NCI-H446 (cell line): ENCODE measurements around the gene KATNB1.
"Not testable (repeated sequence)": the region's sequence is repeated elsewhere in the genome, so short reads cannot be mapped to it uniquely, and the experiment has no call there.

Experiments
- DNase-seq, 2 experiments: peaks; one replicate each; lab custom pipeline; 2025; lab: John Stamatoyannopoulos, UW

Gene KATNB1

DNA sequence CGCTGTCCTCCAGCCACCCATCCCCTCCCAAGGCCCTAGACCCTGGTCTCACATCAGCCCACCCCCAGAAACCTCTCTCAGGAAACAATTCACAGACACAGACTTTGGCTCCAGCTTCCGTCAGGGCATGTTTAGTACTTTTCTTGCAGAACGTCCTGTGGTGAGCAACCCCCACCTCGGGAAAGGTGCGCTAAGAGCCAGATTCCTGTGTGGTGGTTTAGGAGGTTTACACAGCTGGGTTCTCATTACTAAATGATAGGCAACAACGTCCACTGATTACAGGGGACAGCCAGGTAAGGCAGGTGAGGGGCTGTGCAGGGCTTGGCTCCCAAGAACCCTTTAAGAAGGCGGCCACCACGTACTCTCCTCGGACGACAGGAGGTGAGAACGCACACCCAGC is 37.4 kb downstream of the KATNB1 start:
- DNase-seq = no peak

DNA sequence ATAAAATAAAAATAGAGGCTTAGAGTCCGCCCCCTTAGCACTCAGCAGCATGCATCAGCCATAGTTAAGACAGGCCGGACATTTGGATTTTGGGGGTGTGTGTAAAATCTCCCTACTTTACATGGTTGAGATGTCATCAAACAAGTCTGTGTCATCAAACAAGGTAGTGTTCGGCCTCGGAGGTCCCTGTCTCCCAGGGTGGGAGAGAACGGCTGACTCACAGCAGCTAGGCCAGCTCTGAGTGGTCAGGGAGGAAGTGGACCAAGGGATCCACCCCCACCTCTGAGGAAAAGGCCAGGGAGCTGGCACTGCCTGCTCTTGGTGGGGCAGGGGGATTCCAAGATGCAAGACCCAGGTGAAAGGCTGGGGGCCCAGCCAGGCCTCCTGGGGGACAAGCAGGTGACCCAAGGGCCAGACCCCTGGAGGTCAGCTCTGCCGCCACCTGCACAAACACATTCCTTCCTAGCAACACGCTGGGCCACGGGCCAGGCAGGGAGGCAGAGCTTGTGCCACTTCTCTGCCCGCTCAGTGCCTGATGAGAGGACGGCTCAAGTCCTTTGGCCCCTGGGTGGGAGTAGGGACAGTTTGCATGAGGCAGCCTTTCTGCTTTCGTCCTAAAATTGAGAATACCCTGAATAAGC is 38.2 kb downstream of the KATNB1 start:
- no peak for DNase-seq

DNA sequence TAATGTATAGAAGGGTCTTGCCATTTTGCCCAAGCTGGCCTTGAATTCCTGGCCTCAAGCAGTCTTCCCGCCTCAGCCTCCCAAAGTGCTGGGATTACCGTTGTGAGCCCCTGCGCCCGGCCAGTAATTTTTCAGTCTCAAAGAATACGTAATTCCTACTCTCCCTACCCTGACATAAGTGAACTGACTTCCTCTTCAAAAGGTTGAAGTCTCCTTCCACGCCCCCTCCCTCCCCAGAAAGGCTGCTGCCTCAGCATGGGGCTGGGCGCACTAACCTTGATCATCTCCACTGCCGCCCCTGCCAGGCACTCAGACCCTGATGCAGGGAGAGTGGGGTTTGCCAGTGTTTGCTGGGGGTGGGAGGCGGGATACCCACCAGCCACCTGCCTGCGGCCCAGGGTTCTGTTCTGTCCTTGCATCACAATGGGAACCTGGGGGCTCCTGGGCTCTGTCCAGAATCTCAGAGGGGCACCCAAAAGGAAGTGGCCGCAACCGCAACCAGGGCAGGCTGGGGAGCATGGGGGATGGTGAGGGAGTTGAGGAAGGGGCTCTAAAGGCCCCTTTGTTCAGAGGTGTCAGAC is 39.2 kb downstream of the KATNB1 start:
- no peak for DNase-seq

DNA sequence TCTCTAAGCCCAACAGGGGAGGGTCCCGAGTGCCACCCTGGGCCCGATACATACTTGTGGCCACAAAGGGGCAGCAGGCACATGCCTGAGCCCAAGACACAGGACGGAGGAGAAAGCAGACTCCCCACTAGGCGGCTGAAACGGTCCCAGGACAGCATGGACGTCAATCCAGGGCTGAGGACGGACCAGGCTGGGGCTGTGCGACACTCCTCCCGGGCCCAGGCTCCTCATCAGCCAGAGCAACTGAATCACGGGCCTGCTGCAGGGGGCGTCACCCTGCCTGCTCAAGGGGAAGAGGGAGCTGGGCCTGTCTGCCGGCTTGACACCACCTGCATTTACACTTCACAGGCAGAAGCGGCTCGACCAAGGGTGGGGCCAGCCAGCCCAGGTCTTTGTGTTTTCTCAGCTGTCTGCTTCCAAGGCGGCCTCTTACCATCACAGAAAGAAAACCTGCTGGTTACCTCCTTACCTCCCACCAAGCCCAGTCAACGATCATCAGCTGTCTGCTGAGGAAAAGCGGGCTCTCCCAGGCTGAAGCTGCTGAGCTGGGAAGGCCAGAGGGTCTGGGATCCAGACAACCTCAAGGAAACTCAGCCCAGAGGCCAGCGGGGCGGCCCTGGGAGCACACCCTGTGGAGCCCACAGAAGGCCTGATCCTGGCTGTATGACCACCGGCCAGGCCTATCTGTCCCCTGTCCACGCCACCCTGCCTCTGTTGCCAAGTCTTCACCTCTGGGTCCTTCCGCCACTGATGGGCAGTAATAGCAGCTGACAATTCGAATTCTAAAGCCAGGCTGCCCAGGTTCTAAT is 40.3 kb downstream of the KATNB1 start:
- no peak for DNase-seq

- no peak for DNase-seq
Observed at GRCh38 chr16:57778658-57779057, 43.1 kb downstream of the KATNB1 start.

GRCh38 chr16:57779836-57780235 is 44.3 kb downstream of the KATNB1 start:
- not testable (repeated sequence) for DNase-seq

DNA sequence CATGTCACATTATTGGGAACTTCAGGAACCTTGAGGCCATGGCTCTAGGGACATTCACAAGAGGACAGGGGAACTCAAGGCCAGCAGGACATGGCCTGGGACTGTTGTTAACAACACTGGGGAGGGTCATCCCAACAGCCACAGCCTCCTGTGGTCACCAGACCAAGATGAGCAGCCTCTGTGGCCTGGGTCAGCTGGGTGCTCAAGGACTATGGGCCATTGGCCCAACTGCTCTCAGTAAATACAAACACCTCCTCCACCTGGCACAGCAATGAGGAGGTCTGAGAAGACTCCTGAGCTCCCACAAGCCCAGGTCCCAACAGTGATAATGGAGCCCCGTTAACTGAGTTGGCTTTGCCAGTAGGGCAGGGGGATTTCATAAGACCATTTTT is 45.8 kb downstream of the KATNB1 start:
- no peak for DNase-seq

DNA sequence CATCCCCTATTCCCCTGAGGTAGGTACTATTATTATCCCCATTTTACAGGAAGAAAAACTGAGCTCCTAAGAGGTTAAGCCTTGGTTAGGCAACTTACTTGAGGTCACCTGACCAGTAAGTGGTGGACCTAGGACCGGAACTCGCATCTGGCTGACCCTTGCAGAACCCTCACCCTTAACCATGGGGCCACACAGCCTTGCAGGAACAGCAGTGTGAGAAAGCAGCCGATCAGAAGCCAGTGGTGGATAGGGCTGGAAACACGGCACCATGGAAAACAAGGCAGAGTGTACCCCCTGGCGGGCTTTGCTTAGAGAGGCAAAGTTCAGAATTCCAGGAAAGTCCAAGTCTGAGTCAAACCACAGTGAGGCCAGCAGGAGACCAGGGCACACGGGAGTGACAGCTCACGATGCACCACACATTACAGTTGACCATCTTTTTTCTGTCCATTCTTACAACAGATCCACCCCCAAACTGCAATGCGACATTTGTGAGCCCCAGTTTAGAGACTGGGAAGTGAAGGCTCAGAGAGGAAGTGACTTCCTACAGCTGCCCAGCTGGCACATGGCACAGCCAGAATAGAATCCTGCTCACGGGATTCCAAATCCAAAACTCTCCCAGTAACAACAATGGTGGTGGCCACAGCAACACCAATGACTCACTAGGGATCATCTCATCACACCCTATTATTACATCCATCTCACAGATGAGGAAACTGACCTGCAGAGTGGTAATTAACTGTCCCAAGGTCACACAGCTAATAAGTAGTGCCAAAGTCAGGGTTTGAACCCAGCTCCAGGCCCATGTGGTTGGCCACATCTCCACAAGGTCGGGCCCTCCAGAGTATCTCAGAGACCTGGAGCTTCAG is 46.4 kb downstream of the KATNB1 start:
- no peak for DNase-seq

GRCh38 chr16:57782607-57783055 is 47.1 kb downstream of the KATNB1 start:
- DNase-seq = not testable (repeated sequence)

- no peak for DNase-seq
Observed at GRCh38 chr16:57783116-57783515, 47.5 kb downstream of the KATNB1 start.

GRCh38 chr16:57783883-57784282 is 48.3 kb downstream of the KATNB1 start:
- no peak for DNase-seq

GRCh38 chr16:57784334-57784733 is 48.8 kb downstream of the KATNB1 start:
- no peak for DNase-seq

DNA sequence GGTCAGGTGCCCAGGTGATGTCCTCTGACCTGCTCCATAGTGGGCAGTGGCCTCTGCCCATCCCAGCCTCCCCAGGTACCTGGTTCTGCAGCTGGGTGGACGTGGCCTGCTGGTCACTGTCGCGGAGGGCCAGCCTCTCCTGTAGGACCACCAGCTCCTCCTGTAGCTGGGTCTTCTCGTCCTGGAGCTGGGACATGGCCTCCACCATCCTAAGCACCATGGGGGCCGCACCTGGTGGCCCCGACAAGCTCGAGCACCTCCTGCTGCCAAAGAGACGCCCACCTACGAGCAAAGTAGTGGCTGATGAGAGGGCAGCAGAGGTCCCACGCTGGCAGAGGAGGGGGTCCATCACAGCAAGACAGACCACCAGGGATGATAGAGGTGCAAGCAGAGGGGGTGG is 49.8 kb downstream of the KATNB1 start:
- DNase-seq = no peak

DNA sequence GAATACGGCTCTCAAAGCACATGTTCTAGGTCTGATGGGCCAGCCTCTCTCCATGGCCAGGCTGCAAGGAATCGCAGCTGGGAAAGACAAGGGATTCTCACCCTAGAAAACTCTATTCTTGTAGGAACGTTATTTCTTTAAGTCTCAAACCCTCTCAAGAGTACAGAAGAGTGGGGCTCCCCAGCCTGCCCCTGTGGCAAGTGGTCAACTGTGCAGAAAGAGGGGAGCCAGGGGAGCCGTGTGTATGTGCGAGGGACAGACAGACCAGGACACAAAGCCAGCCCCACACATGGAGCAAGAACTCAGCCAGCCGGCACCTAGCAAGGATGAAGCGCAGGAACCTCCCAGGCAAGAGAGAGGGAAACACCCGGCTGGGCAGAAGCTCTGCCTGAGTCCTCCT is 50.4 kb downstream of the KATNB1 start:
- DNase-seq = no peak

GRCh38 chr16:57786632-57787518 is 51.3 kb downstream of the KATNB1 start:
- DNase-seq = no peak

- no peak for DNase-seq
Observed at GRCh38 chr16:57787519-57787905, 51.9 kb downstream of the KATNB1 start.

- no peak for DNase-seq
Observed at GRCh38 chr16:57788252-57788841, 52.8 kb downstream of the KATNB1 start.

DNA sequence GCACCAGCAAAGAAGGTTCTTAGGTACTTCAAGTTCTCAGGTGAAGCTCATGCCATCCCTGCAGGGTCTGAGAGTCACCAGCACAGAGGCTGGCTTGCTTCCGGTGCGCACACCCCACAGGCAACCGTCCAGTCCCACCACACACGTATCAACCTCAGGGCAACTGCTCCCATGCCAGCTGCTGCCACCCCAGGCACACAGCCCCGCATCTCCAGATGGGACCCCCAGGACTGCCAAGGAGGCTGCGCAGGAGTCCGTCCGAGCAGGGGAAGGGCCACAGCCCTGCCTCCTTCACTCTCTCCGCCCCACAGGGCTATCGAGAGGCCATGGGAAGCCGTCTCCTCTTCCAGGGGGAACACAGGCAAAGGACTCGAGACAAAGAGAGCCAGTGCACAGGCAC is 53.4 kb downstream of the KATNB1 start:
- no peak for DNase-seq

- DNase-seq = no peak
Observed at GRCh38 chr16:57791195-57791892, 55.8 kb downstream of the KATNB1 start.

DNA sequence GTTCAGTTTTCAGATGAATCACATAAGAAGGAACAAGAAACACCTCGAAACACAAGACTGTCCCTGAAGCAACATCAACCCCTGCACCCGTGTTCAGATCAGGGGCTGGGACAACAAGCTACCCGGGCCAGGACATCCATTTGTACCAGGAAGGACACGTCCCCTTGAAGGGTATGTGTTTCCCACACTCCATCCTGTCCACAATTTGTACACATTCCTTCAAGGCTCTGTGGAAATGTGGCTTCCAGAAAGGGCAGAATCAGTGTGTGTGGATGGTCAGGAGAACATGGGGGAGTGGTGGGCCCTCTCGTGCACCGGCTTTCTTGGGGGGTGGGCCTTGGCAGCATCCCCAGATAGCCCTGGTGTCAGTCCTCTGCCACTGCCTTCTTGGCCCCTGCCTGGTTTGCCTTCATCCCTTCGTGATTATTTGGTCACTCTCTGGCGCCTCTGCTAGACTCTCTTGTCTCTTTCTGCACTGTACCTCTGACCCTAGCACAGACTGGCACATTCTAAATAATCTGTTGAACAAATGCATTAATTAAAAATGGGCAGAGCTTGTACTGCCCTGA is 56.4 kb downstream of the KATNB1 start:
- DNase-seq = no peak
